HG02970 (cell line): ENCODE data around the gene HNRNPA2B1.
A peak's percentile ranks its signal among the peaks of the same experiment; 100 is the strongest.
"Not testable (repeated sequence)": the region's sequence is repeated elsewhere in the genome, so short reads cannot be mapped to it uniquely, and the experiment has no call there.

Experiments
- ATAC-seq: cut with Tn5 transposase; IDR thresholded peaks from one replicate; pipeline ENCODE4 v1.9.1; 2021; ENCODE audit warnings: mild to moderate bottlenecking, moderate library complexity, moderate number of reproducible peaks; ENCODE audit not compliant: unreplicated experiment, low FRiP score

The HNRNPA2B1 gene

DNA sequence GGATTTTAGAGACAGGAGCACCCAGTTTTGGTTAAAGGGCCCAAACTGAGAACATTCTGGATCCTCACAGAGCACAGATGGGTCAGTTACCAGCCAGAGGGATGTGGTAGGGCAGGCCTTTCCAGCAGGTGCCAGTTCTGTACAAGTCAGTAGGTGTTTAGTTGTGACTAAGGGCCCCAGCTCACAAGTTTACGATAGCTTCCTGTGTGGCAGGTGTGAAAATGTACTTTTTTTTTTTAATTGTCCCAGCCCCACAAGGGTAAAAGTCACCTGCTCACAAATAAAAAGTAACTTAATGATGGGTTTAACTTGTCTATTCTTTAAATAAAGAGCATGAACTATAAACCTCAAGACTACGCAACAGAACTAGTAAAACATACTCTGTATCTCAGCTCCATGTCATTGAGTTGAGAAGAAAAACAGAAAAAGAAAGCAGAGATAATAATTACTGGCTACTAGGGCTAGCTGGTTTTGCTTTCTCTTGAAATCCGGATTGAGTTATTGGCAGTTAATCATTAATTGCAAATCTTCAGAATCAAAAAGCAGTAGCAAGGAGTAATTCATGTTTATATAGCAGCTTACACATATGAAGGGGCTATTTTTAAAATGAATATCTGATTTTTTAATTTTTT lies 33.1 kb downstream of the HNRNPA2B1 start:
- peak; percentile 66 for ATAC-seq

- ATAC-seq = peak; percentile 36
These were observed 33.8 kb downstream of the HNRNPA2B1 start for GRCh38 chr7:26166684-26167266.

GRCh38 chr7:26165950-26166683 lies 34.4 kb downstream of the HNRNPA2B1 start:
- ATAC-seq = no peak

DNA sequence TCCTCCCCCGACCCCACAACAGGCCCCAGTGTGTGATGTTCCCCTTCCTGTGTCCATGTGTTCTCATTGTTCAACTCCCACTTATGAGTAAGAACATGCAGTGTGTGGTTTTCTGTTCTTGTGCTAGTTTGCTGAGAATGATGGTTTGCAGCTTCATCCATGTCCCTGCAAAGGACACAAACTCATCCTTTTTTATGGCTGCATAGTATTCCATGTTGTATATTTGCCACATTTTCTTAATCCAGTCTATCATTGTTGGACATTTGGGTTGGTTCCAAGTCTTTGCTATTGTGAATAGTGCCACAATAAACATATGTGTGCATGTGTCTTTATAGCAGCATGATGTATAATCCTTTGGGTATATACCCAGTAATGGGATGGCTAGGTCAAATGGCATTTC lies 36.7 kb downstream of the HNRNPA2B1 start:
- not testable (repeated sequence) for ATAC-seq

DNA sequence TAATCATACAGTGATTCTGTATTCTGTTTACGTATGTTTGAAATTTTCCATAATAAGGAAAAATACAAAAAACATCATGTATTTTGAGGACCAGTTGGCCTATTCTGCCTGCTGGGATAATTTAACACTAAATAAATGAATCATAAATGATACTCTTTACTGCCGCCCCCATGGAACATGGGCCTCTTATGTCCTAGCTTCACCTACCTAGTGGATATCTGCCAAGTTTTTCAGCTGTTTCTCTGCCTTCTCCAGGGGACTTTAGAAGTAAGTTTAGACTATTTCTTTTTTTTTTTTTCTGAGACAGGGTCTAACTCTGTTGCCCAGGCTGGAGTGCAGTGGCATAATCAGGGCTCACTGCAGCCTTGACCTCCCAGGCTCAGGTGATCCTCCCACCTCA lies 38.1 kb downstream of the HNRNPA2B1 start:
- no peak for ATAC-seq

DNA sequence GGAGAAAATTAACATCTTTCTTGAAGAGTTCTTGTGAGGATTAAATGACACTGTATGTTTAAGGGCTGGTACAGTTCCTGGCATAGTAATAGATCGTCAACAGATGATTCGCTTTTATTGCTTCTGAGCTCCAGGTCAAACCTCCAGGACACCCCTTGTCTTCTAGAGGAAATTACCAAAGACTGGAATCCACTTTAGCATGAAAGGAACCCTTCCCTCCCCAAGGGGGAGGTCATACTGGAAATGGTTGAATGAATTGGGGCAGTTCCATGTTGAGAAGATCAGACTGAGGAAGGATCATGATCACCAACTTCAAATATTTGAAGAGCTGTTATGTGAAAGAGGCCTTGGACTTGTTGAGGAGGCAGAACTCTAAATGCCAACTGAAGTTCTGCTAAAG lies 39.6 kb downstream of the HNRNPA2B1 start:
- no peak for ATAC-seq

DNA sequence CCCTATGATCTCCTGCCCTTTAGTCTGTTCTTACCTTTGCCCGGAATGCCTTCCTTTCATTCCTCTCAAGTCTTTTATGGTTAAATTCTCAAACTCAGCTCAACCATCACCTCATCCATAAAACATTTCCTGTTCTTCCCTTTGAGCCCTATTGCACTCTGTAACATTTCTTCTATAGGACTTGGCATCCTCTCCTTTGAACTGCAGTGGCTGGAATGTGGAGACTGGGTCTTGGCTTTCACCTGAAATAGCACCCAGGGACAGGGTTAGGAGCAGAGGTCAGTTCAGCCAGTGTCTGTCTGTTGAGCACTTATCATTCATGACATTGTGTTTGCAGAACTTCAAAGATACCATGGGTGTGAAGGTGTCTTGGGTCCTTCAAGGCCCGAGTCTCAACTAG lies 41.3 kb downstream of the HNRNPA2B1 start:
- no peak for ATAC-seq

GRCh38 chr7:26157520-26158105 lies 42.9 kb downstream of the HNRNPA2B1 start:
- ATAC-seq = no peak

- ATAC-seq = no peak
These were observed 43.8 kb downstream of the HNRNPA2B1 start for GRCh38 chr7:26156451-26157420.

- no peak for ATAC-seq
These were observed 44.8 kb downstream of the HNRNPA2B1 start for GRCh38 chr7:26155531-26156375.

- no peak for ATAC-seq
These were observed 46.4 kb downstream of the HNRNPA2B1 start for GRCh38 chr7:26153823-26154783.

DNA sequence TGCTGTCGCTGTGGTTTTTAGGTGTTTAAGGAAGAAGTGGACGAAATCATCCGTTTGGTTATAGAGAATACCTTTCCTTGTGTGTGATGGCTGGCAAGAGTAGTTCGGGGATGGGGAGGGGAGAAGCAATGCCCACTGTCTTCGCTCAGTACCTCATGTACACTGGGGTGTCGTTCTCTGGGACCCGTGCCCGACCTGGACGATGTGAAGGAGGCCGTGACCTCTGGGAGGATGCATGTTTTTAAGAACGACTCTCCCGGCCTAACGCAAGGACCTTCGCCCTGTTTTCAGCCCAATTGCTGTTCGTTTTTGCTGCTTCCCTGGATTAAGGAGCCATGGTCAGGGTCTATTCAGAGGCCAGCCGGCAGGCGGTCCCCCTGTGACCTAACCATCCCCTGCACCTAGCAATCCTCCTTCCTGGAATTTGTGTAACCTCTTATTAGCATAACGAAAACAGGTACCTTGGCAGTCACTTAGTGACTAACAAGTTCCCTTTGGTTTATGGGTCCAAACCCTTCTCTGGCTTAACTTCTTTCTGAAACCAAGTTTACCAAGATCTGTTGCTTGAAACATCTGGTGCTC lies 47.2 kb downstream of the HNRNPA2B1 start:
- ATAC-seq = no peak

GRCh38 chr7:26152782-26153240 lies 47.7 kb downstream of the HNRNPA2B1 start:
- ATAC-seq = not testable (repeated sequence)

GRCh38 chr7:26151953-26152781 lies 48.4 kb downstream of the HNRNPA2B1 start, which contains the start of gene NFE2L3:
TSS of gene NFE2L3 (plus strand) at chr7:26152198. CDS start at chr7:26152499, 301 bp downstream.
- ATAC-seq = peak; percentile 62

GRCh38 chr7:26151650-26151952 lies 48.9 kb downstream of the HNRNPA2B1 start:
- ATAC-seq = no peak

- no peak for ATAC-seq
These were observed 49.5 kb downstream of the HNRNPA2B1 start for GRCh38 chr7:26151096-26151495.

GRCh38 chr7:26149391-26149977 lies 51.1 kb downstream of the HNRNPA2B1 start:
- no peak for ATAC-seq
